Osteoblast (primary cell): Measurements from ENCODE around the gene RHNO1. TPM values are rescaled to one million over a fixed set of nuclear protein-coding genes. Genes with fewer than 3 reads are reported as not detected.

Source experiments
- DNase-seq: peaks from one replicate; pipeline ENCODE4 v3.0.0; 2011; ENCODE audit warnings: low spot score, mixed read lengths; ENCODE audit not compliant: insufficient read length; ENCODE audit errors: missing footprints
- H2AFZ ChIP-seq: 2 replicates; pipeline ENCODE4 v1.6.0; 2011; ENCODE audit warnings: mild to moderate bottlenecking, low read length
- H3K27ac ChIP-seq: 2 replicates; pipeline ENCODE4 v1.5.1; 2011; ENCODE audit warnings: mild to moderate bottlenecking, low read depth, low read length, moderate library complexity
- H3K27me3 ChIP-seq: 2 replicates; pipeline ENCODE4 v1.6.0; 2012; ENCODE audit warnings: mild to moderate bottlenecking, control low read depth, inconsistent platforms, low read length, moderate library complexity; ENCODE audit not compliant: insufficient read depth
- H3K36me3 ChIP-seq: 2 replicates; pipeline ENCODE4 v1.5.1; 2011; ENCODE audit warnings: mild to moderate bottlenecking, low read length, control low read depth, moderate library complexity; ENCODE audit not compliant: insufficient read depth
- H3K4me1 ChIP-seq: 2 replicates; pipeline ENCODE4 v1.5.1; 2011; ENCODE audit warnings: mild to moderate bottlenecking, low read length, control low read depth, moderate library complexity; ENCODE audit not compliant: insufficient read depth
- H3K4me2 ChIP-seq: 2 replicates; pipeline ENCODE4 v1.6.0; 2011; ENCODE audit warnings: mild to moderate bottlenecking, low read length; ENCODE audit not compliant: insufficient read depth
- H3K4me3 ChIP-seq: fragments of 200-600 bp; sonication (generic); 3 replicates; pipeline ENCODE4 v1.5.1; 2012; ENCODE audit warnings: mild to moderate bottlenecking, low read length, inconsistent platforms; ENCODE audit not compliant: insufficient read depth
- H3K79me2 ChIP-seq: 2 replicates; pipeline ENCODE4 v1.6.0; 2012; ENCODE audit warnings: mild to moderate bottlenecking, low read length, control low read depth, inconsistent platforms; ENCODE audit not compliant: insufficient read depth
- H3K9me3 ChIP-seq: 2 replicates; pipeline ENCODE4 v1.5.1; 2011; ENCODE audit warnings: low read depth, low read length, control low read depth
- H4K20me1 ChIP-seq: 2 replicates; pipeline ENCODE4 v1.6.0; 2012; ENCODE audit warnings: mild to moderate bottlenecking, low read length, control low read depth; ENCODE audit not compliant: insufficient read depth
- total RNA-seq: library from RNA; depleted of rRNA; stranded (reverse); fragments of >200 nt; gene quantifications from 2 replicates; pipeline ENCODE4 v1.2.3, GENCODE V29; 2012
- TF ChIP-seq, protein P1 (sequence below): IDR thresholded peaks from 2 replicates; pipeline ENCODE4 v1.5.1; 2011; ENCODE audit warnings: mild to moderate bottlenecking, low read depth, low read length, moderate library complexity; ENCODE audit errors: extremely low read depth

The RHNO1 gene
- total RNA-seq, 1 donor: 28.6 TPM

DNA sequence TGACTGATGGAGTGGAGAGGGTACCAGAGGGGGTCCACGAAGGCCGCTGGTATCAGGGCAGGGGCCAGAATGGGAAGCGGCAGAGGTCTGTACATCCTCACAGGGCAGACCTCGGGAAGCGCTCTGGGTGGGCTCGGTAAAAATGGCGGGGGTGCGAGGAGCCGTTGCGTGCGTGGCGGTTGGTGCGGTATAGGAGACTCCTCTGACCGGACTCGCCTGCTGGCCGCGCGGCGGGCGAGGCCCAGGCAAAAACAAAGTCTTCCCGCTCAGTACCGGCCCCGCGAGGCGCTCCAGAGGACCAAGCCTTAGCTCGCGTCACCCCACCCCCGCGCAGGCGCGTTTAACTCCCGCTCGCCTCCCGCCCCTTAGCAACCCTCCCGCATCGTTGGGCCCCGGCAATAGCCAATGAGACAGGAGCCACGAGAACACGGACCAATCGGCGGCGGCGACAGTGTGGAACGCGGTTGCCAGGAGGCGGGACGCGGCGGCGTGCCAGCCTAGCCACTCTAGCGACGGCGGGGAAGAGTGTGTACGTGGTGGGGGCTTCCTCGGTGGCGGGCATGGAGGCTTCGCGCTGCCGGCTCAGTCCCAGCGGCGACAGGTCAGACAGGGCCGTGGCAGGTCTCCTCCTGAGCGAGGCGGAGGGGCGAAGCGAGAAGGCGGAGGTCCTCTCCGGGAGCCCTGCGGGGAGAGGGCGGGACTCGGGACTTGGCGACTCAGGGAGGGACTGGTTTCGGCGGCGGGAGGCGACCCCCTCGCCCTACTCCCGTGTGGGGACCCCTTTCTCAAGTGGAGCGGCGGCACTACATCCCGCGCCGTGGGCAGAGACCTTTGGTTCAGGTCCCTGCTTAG is 13.6 kb downstream of the RHNO1 start, which contains the start of gene TULP3:
Gene TULP3, plus strand, starts transcription at position 504 of the 852 bp plus-strand sequence. Its CDS starts 57 bp downstream, at position 561.
- TF ChIP-seq, protein P1, sequence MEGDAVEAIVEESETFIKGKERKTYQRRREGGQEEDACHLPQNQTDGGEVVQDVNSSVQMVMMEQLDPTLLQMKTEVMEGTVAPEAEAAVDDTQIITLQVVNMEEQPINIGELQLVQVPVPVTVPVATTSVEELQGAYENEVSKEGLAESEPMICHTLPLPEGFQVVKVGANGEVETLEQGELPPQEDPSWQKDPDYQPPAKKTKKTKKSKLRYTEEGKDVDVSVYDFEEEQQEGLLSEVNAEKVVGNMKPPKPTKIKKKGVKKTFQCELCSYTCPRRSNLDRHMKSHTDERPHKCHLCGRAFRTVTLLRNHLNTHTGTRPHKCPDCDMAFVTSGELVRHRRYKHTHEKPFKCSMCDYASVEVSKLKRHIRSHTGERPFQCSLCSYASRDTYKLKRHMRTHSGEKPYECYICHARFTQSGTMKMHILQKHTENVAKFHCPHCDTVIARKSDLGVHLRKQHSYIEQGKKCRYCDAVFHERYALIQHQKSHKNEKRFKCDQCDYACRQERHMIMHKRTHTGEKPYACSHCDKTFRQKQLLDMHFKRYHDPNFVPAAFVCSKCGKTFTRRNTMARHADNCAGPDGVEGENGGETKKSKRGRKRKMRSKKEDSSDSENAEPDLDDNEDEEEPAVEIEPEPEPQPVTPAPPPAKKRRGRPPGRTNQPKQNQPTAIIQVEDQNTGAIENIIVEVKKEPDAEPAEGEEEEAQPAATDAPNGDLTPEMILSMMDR: no peak
- H3K27ac ChIP-seq: peak within 1 kb of the TSS; percentile 92
- peak within 1 kb of the TSS; percentile 95 for H2AFZ ChIP-seq
- H3K9me3 ChIP-seq: no peaks in the 10 kb centered on the region
- peaks cover 50% of the 10 kb centered on the region for H3K79me2 ChIP-seq
- peaks cover 26% of the 10 kb centered on the region for H3K36me3 ChIP-seq
- H3K4me3 ChIP-seq: peak within 1 kb of the TSS; percentile 99
- peaks cover 22% of the 10 kb centered on the region for H4K20me1 ChIP-seq
- H3K27me3 ChIP-seq: no peaks in the 10 kb centered on the region
- H3K4me1 ChIP-seq: peaks cover 32% of the 10 kb centered on the region
- peak; percentile 99 for DNase-seq
- H3K4me2 ChIP-seq: peak within 1 kb of the TSS; percentile 97

DNA sequence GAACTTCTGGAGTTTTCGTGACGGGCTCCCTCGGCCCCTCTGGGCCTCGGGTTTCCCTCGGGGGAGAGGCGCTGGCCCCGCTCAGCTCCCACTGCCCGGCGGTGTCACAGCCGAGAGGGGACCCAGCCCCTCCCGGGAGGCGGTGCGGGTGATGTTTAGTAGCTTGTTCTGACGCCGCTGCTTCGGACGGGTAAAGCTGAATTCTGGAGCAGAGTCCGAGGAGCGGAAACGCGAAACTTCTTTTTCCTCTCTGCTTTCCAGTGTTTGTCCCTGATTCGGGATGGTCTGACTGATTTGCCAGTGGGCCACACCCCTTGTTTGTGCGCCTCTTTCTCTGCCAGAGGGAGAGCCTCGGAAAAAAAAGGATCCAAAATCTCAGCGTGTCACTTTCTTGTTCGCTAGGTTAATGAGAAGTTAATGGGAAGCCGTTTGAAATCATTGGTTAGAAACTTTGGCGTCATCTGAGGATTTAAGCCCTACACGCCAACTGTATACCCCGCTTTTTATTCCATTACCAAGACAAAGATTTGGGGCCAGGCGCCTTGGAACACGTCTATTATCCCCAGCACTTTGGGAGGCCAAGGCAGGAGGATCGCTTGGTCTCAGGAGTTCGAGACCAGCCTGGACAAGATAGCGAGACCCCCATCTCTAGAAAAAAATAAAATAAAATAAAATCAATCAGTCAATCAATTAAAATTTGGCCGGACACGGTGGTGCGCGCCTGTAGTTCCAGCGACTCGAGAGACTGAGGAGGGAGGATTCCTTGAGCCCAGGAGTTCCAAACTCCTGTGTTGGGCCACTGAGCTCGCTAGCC is 14.4 kb downstream of the RHNO1 start:
- Histone ChIP-seq H2AFZ (peak overlapping the region; percentile 95), H3K4me3 (peak overlapping the region; percentile 99), H3K79me2 (peaks cover 58% of the 10 kb centered on the region), H3K4me1 (peaks cover 33% of the 10 kb centered on the region), H3K9me3 (no peaks in the 10 kb centered on the region), H3K4me2 (peak overlapping the region; percentile 97), H3K27ac (peak overlapping the region; percentile 92), H3K27me3 (no peaks in the 10 kb centered on the region), H4K20me1 (peaks cover 28% of the 10 kb centered on the region), H3K36me3 (peaks cover 25% of the 10 kb centered on the region)
- DNase-seq: peak; percentile 75
- TF ChIP-seq, protein P1: no peak

DNA sequence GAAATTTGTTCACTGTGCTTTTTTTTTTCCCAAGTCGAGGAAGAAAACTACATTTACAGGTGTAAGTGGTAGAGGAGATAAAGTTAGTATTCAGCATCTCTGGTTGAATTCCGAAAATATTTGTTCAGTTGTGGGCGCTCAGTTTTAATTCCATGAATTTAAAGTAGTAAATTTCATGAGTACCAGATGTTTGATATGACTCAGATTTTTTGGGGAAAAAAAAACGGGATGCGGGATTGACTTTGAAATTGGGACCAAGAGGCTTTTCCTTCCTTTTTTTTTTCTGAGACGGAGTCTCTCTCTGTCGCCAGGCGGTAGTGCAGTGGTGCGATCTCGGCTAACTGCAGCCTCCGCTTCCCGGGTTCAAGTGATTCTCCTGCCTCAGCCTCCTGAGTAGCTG is 15.2 kb downstream of the RHNO1 start:
- peaks cover 21% of the 10 kb centered on the region for H3K36me3 ChIP-seq

More for the DNA sequence above, 15.2 kb downstream of the RHNO1 start:
- Histone ChIP-seq H3K9me3 (no peaks in the 10 kb centered on the region), H3K27me3 (no peaks in the 10 kb centered on the region), H2AFZ (no peak overlapping the region), H3K27ac (peak overlapping the region; percentile 51), H3K4me1 (peaks cover 33% of the 10 kb centered on the region), H3K4me2 (peak overlapping the region; percentile 97), H3K79me2 (peaks cover 64% of the 10 kb centered on the region), H4K20me1 (peaks cover 29% of the 10 kb centered on the region), H3K4me3 (peak overlapping the region; percentile 99)
- no peak for DNase-seq
- TF ChIP-seq, protein P1: no peak
